ENCODE data around the gene KLHL5. TPM values are rescaled to one million over a fixed set of nuclear protein-coding genes. Genes with fewer than 3 reads are reported as not detected.

KLHL5 gene
- total and polyA plus RNA-seq, 2 of the 4 experiments (the other 2 are of a cell fraction) = 58.8 to 97.7 TPM

DNA sequence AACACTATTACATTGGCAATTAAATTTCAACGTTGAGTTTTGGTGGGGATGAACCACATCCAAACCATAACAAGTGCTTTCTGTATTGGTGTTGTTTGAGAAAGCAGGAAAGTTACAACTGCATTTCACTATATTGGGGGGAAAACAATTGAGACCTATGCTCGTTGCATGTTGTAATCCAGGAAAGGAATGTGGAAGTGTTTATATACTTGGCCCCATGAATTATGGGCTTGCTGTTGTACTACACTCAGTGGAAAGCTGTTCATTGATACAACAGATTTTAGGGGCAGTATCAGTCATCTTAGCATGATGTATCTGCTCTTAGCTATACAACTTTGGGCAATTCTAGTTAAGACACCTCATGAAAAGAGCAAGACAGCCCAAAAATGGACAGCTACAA lies 52.4 kb downstream of the KLHL5 start:
- dilution Hi-C loops (cut with HindIII; ENCODE audit: low sequenced_read_pairs, unreplicated experiment) = no loop called here
- no peaks in the 10 kb centered on the region for H3K27me3 ChIP-seq (ENCODE audit: control insufficient read depth, insufficient read depth, low read length)
- no peak overlapping the region for H3K56ac ChIP-seq (ENCODE audit: extremely low read depth, insufficient read depth, low read length)
- no peak overlapping the region for H2AK9ac ChIP-seq (replicated peaks; ENCODE audit: low read depth, low read length, poor library complexity)
- peak overlapping the region in 1 of 2 experiments; percentile 35; a peak in 2 of 4 replicates for H4K8ac ChIP-seq (ENCODE audit: low read depth in 2 of 2, low read length in 2 of 2)
- DNase-seq = peak; percentile 46
- POLR2A ChIA-PET (ENCODE audit: unreplicated experiment) = no interaction called here
- ATAC-seq (ENCODE audit: low read depth) = peak; percentile 78
- no peak overlapping the region for H2AFZ ChIP-seq (replicated peaks; ENCODE audit: low read length, poor library complexity)
- H3K9ac ChIP-seq (ENCODE audit: low read depth, low read length) = no peak overlapping the region
- H3K4me2 ChIP-seq (ENCODE audit: low read depth, low read length) = peak overlapping the region; percentile 73
- peak overlapping the region; percentile 89; the same call in 1 of the 2 replicates for H3K18ac ChIP-seq (ENCODE audit: low read depth, low read length)
- peaks cover 11% of the 10 kb centered on the region for H3K4me1 ChIP-seq (ENCODE audit: control insufficient read depth, insufficient read depth, low read length)
- H2AK5ac ChIP-seq (ENCODE audit: low read depth, low read length) = no peak overlapping the region; the same call in 1 of the 2 replicates
- intact Hi-C loops (cut with micrococcal nuclease) = no loop called here
- peaks cover 7 to 42% of the 10 kb centered on the region in 2 experiments; a peak in 3 of 4 replicates for H3K79me1 ChIP-seq (ENCODE audit: low read depth in 1 of 2, low read length in 2 of 2)
- H3K14ac ChIP-seq (replicated peaks; ENCODE audit: low read depth, low read length) = peak overlapping the region; percentile 71
- TF ChIP-seq MAFK (IDR thresholded peaks at IDR 0.05; ENCODE audit: low read depth, low read length) (no peak), RAD21 (IDR thresholded peaks at IDR 0.05; ENCODE audit: low read length) (no peak), MXI1 (IDR thresholded peaks at IDR 0.05; ENCODE audit: borderline replicate concordance, low read depth, low read length) (no peak), RFX5 (IDR thresholded peaks at IDR 0.05; ENCODE audit: low read depth, low read length) (no peak), BHLHE40 (IDR thresholded peaks at IDR 0.05; ENCODE audit: low read depth, low read length) (no peak), SMC3 (IDR thresholded peaks at IDR 0.05; ENCODE audit: low read depth, low read length) (no peak), MAZ (IDR thresholded peaks at IDR 0.05; ENCODE audit: borderline replicate concordance, low read depth, low read length) (no peak), CHD1 (IDR thresholded peaks at IDR 0.05; ENCODE audit: low read depth, low read length) (no peak), RCOR1 (IDR thresholded peaks at IDR 0.05; ENCODE audit: insufficient replicate concordance, low read length) (no peak), CEBPB (IDR thresholded peaks at IDR 0.05; ENCODE audit: low read depth, low read length) (no peak), FOS (IDR thresholded peaks at IDR 0.05; ENCODE audit: low read depth, low read length) (no peak), POLR2A (IDR thresholded peaks at IDR 0.05; ENCODE audit: low read depth, low read length) (no peak), NFE2L2 (IDR thresholded peaks at IDR 0.05; ENCODE audit: low read depth, low read length) (no peak)
- TF ChIP-seq, protein P1, sequence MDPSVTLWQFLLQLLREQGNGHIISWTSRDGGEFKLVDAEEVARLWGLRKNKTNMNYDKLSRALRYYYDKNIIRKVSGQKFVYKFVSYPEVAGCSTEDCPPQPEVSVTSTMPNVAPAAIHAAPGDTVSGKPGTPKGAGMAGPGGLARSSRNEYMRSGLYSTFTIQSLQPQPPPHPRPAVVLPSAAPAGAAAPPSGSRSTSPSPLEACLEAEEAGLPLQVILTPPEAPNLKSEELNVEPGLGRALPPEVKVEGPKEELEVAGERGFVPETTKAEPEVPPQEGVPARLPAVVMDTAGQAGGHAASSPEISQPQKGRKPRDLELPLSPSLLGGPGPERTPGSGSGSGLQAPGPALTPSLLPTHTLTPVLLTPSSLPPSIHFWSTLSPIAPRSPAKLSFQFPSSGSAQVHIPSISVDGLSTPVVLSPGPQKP (IDR thresholded peaks at IDR 0.05; ENCODE audit: borderline replicate concordance, low read depth, low read length) = no peak
- TF ChIP-seq, protein P2, sequence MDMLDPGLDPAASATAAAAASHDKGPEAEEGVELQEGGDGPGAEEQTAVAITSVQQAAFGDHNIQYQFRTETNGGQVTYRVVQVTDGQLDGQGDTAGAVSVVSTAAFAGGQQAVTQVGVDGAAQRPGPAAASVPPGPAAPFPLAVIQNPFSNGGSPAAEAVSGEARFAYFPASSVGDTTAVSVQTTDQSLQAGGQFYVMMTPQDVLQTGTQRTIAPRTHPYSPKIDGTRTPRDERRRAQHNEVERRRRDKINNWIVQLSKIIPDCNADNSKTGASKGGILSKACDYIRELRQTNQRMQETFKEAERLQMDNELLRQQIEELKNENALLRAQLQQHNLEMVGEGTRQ (IDR thresholded peaks at IDR 0.05; ENCODE audit: low read depth, low read length) = no peak
- TF ChIP-seq, protein P3, sequence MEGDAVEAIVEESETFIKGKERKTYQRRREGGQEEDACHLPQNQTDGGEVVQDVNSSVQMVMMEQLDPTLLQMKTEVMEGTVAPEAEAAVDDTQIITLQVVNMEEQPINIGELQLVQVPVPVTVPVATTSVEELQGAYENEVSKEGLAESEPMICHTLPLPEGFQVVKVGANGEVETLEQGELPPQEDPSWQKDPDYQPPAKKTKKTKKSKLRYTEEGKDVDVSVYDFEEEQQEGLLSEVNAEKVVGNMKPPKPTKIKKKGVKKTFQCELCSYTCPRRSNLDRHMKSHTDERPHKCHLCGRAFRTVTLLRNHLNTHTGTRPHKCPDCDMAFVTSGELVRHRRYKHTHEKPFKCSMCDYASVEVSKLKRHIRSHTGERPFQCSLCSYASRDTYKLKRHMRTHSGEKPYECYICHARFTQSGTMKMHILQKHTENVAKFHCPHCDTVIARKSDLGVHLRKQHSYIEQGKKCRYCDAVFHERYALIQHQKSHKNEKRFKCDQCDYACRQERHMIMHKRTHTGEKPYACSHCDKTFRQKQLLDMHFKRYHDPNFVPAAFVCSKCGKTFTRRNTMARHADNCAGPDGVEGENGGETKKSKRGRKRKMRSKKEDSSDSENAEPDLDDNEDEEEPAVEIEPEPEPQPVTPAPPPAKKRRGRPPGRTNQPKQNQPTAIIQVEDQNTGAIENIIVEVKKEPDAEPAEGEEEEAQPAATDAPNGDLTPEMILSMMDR (conservative IDR thresholded peaks at IDR 0.05; ENCODE audit: low read depth, low read length) = no peak
- peak overlapping the region; percentile 54; the same call in 1 of the 2 replicates for H2BK120ac ChIP-seq (ENCODE audit: low read depth, low read length)
- no CpG with 5 or more reads among the region's 2 CpGs for WGBS, 2 experiments (ENCODE audit: extremely low coverage in 2 of 2, insufficient read length in 1 of 2)
- H3K23ac ChIP-seq (ENCODE audit: low read depth, low read length) = peak overlapping the region; percentile 36; the same call in 1 of the 2 replicates
- H3K36me3 ChIP-seq (ENCODE audit: control insufficient read depth, insufficient read depth, low read length) = peaks cover 41% of the 10 kb centered on the region
- peak overlapping the region; percentile 53; the same call in 1 of the 2 replicates for H4K5ac ChIP-seq (ENCODE audit: low read depth, low read length)
- in situ Hi-C loops (cut with MboI; ENCODE audit: low sequenced_read_pairs) = loop anchor here (10.0 kb wide), 1 partner anchor 180 kb away; no protein-coding TSS in a partner anchor
- H2BK20ac ChIP-seq (ENCODE audit: low read depth, low read length) = peak overlapping the region; percentile 50; the same call in 1 of the 2 replicates
- H3K9me3 ChIP-seq (ENCODE audit: control insufficient read depth, insufficient read depth, low read length) = peaks cover 3% of the 10 kb centered on the region
- peak overlapping the region; percentile 11; the same call in 1 of the 2 replicates for H3K4ac ChIP-seq (ENCODE audit: low read depth, low read length)
- H2BK5ac ChIP-seq (ENCODE audit: low read depth, low read length, poor library complexity, severe bottlenecking) = peak overlapping the region; percentile 81
- BruUV-seq (replicated peaks) = no TSS peak
- H3K4me3 ChIP-seq (ENCODE audit: insufficient read depth, low read depth, low read length) = no peak overlapping the region
- peaks cover 7% of the 10 kb centered on the region; the same call in 1 of the 2 replicates for H4K20me1 ChIP-seq (ENCODE audit: insufficient read depth, low read length)
- no peak overlapping the region for H2BK15ac ChIP-seq (ENCODE audit: low read depth, low read length)
- CTCF ChIA-PET = interaction anchor here (0.7 kb wide), 1 partner anchor 21 kb away, joined by 3 read pairs; no protein-coding TSS in a partner anchor
- no peak overlapping the region for H4K91ac ChIP-seq (ENCODE audit: insufficient read depth, low read depth, low read length)
- H3K9me1 ChIP-seq (ENCODE audit: insufficient read depth, low read length) = peaks cover 2% of the 10 kb centered on the region; the same call in 1 of the 2 replicates
- peak overlapping the region; percentile 79; the same call in 1 of the 2 replicates for H3K27ac ChIP-seq (ENCODE audit: insufficient read depth, low read length)

All from IMR-90 (cell line).